Pericardium fibroblast (primary cell): ENCODE data around the gene SECTM1. TPM values are rescaled to one million over a fixed set of nuclear protein-coding genes. Genes with fewer than 3 reads are reported as not detected.

Source experiments
- total RNA-seq: library from RNA; depleted of rRNA; stranded (reverse); fragments of >200 nt; gene quantifications from 2 replicates; pipeline ENCODE4 v1.2.3, GENCODE V29; 2015

SECTM1 gene
- 27.1 and 45.0 TPM in 2 replicates for total RNA-seq

DNA sequence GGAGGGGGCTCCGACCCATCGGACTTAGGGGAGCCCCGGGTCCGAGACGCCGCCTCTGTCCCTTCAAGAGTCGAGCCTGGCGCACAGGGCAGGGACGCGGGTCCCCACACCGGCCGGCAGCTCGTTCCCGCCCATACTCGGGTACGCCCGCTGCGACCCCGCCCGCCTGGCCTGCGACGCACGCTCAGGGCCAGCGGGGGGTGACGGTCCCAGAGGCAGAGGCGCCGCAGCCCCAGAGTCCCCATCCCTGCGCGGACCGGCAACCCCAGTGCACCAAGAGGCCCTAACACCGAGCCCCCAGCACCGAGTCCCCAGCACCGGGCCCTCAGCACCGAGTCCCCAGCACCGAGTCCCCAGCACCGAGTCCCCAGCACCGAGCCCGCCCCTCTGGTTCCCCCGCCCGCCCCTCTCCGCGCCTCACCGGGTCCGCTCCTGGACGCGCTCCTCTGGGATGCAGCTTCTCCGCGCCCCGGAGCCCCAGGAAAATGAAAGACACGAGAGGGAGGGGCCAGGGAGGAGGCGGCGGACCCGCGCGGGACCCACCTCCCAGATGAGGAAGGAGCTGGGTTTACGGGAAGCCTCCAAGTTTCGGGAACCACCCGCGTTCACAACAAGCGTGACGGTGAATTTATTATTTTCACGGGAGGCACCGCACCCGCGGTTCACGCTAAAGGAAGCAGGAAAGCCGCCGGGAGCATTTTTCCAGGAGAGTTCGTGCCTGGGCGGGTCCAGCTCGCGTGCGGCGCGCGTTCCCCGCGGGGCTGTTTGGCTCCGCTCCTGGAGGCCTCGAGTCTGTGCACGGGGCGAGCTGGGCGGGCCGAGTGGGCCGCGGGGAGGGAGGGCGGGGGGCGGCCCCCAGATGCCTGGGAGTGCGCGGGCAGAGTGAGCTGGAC is at the start of gene SECTM1:
SECTM1 (minus strand) TSS at position 488 of the 893 bp plus-strand sequence. CDS start 6,526 bp downstream, outside the sequence.

GRCh38 chr17:82371333-82372248 is 38.0 kb upstream of the SECTM1 start, which contains the start of gene UTS2R:
UTS2R (plus strand) TSS chr17:82371765; CDS start chr17:82374325, 2,560 bp downstream.

DNA sequence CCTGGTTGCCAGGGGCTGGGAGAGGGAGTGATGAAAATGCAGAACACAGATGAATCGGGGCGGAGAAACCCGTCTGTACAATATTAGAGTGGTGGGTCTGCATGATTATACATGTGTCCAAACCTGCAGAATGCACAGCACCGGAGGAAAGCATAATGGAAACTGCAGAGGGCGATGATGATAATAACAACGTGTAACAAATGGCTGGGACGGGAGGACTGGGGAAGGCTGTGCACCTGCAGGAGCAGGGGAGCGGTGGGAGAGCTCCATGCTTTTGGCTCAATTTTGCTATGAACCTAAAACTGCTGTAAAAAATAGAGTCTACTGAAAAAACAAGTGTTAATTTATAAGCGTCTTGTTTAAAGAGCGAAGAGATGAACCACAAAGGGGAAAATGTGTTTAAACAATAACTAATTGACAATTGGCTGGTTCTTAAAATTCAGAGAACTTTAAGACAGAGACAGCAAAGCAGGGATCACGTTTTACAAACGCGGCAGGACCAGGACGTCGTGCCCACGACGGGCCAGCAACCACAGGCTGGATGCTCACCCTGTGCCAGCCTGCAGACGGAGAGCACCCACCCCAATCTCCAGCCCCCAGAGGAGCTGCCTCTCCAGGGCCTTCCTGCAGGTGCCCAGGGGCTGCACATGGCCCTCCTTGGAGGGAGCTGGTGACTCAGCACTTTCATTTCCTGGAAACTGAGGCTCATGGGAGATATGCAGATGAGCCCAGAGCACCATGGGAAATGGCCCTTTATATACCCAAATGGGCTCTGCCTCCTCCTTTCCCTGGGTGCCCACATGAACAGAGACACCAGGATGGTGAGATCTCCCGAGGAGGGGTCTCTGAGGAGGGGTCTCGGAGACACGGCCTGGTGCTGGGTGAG is 25.1 kb upstream of the SECTM1 start, which contains the start of gene TEX19:
TEX19 (plus strand) TSS at position 783 of the 886 bp plus-strand sequence. CDS start 2,904 bp downstream, outside the sequence.

DNA sequence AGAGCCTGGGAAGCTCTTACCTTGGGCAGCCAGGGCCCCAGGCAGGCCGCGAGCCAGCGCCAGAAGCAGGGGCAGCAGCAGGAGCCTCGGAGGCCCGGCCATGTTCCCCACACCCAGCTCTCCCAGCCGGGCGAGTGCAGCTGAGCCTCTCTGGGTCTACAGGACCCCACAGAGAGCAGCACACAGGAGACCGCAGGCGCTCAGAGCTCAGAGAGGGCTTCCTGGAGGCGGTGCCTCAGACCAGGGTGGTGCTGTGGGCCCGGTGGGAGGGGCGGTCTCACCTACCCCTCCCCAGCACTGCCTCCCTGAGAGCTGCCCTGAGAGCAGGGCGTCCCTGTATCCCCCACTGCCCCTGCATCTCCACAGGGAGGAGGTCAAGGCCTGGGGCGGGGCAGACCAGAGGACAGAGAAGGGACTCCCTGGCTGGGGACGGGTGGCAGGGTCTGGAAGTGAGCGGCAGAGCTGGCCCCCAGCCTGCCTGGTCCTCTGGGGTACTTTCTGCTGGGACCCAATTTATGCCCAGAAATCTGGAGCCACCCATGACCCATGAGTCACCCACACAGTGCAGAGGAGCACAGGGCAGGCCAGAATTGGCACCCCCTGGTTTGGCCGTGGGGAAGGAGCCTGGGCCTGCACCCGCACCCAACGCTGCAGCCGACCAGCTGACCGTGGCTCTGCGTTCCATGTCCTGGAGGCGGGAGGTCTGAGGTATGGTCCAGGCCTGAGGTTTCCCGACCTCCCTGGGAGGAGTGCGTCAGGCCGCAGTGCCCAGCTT is 16.0 kb downstream of the SECTM1 start, which contains the start of gene CD7:
CD7 (minus strand) TSS at position 215 of the 775 bp plus-strand sequence; CDS start at position 102, 113 bp downstream.

GRCh38 chr17:82273327-82274133 is 60.0 kb downstream of the SECTM1 start, which contains the start of gene CSNK1D:
CSNK1D (minus strand) TSS chr17:82273700; CDS start chr17:82273381, 319 bp downstream.

Other genes with a start within 250 kb of the SECTM1 start
- gene FASN, start 235.5 kb downstream of the SECTM1 start, total RNA-seq = 108 and 137 TPM in 2 replicates
- 7.6 and 9.7 TPM in 2 replicates for gene CCDC57, start 120.9 kb downstream of the SECTM1 start, total RNA-seq
- gene SLC16A3, start 104.7 kb downstream of the SECTM1 start, total RNA-seq = 107 and 296 TPM in 2 replicates
- gene CSNK1D, start 60.1 kb downstream of the SECTM1 start, total RNA-seq = 31.6 and 37.3 TPM in 2 replicates
- 0.26 and 4.0 TPM in 2 replicates for gene CD7, start 16.2 kb downstream of the SECTM1 start, total RNA-seq
- gene TEX19, start 25.5 kb upstream of the SECTM1 start, total RNA-seq = not detected in 2 replicates
- 0.26 TPM in 1 of 2 replicates, not detected in the other for gene UTS2R, start 38.0 kb upstream of the SECTM1 start, total RNA-seq
- gene HEXD, start 84.6 kb upstream of the SECTM1 start, total RNA-seq = 25.6 and 45.3 TPM in 2 replicates
- 24.5 and 32.1 TPM in 2 replicates for gene OGFOD3, start 84.8 kb upstream of the SECTM1 start, total RNA-seq
- 74.3 and 75.9 TPM in 2 replicates for gene CYBC1, start 117.0 kb upstream of the SECTM1 start, total RNA-seq
- gene NARF, start 125.0 kb upstream of the SECTM1 start, total RNA-seq = 23.2 and 37.5 TPM in 2 replicates
- 30.1 and 35.6 TPM in 2 replicates for gene FOXK2, start 186.0 kb upstream of the SECTM1 start, total RNA-seq